DND-41 (cell line): ENCODE data around the gene COX6A1.

Source experiments
- EZH2 ChIP-seq: IDR thresholded peaks from 3 replicates; pipeline ENCODE4 v1.6.1; 2012; ENCODE audit warnings: borderline replicate concordance, low read depth, mild to moderate bottlenecking, moderate library complexity, low read length, inconsistent platforms; ENCODE audit not compliant: severe bottlenecking
- TF ChIP-seq, protein P1 (sequence below): IDR thresholded peaks from 2 replicates; pipeline ENCODE4 v1.5.1; 2012; ENCODE audit warnings: borderline replicate concordance, low read length, moderate library complexity, mild to moderate bottlenecking; ENCODE audit not compliant: poor library complexity, severe bottlenecking; ENCODE audit errors: extremely low read depth

DNA sequence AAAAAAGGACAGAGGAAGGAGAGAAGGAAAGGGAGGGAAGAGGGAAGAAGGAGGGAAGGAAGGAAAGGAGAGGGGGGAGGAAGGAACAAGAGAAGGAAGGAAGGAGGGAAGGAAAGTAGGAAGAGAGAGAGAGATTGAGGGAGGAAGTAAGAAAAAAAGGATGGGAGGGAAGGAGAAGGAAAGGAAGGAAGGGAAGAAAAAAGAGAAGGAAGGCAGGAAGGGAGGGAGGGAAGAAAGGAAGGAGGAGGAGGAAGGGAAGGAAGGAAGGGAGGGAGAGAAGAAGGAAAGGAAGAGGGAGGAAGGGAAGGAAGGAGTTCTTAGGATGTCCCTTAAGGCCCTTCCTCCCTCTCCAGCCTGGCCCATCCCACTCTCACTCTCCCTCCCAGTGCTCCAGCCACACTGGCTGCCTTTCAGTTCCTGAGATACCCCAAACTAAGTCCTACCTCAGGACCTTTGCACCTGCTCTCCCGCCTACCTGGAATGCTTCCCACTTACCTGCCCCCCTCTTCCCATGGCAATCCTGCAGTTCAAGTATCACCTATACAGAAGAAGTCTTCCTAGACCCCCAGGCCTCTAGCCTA, 47.3 kb upstream of the COX6A1 start:
- no peak for TF ChIP-seq EZH2
- TF ChIP-seq, protein P1, sequence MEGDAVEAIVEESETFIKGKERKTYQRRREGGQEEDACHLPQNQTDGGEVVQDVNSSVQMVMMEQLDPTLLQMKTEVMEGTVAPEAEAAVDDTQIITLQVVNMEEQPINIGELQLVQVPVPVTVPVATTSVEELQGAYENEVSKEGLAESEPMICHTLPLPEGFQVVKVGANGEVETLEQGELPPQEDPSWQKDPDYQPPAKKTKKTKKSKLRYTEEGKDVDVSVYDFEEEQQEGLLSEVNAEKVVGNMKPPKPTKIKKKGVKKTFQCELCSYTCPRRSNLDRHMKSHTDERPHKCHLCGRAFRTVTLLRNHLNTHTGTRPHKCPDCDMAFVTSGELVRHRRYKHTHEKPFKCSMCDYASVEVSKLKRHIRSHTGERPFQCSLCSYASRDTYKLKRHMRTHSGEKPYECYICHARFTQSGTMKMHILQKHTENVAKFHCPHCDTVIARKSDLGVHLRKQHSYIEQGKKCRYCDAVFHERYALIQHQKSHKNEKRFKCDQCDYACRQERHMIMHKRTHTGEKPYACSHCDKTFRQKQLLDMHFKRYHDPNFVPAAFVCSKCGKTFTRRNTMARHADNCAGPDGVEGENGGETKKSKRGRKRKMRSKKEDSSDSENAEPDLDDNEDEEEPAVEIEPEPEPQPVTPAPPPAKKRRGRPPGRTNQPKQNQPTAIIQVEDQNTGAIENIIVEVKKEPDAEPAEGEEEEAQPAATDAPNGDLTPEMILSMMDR, result no peak
